HPDE6-E6E7 (cell line): ENCODE data around the gene AP1S2.
"Not testable (repeated sequence)": the region's sequence is repeated elsewhere in the genome, so short reads cannot be mapped to it uniquely, and the experiment has no call there.

Source experiments
- DNase-seq: peaks from one replicate; pipeline ENCODE4 v3.0.0; 2011; ENCODE audit warnings: missing footprints; ENCODE audit errors: extremely low spot score

Gene AP1S2

GRCh38 chrX:15855568-15856221 lies 1.1 kb upstream of the AP1S2 start:
- DNase-seq = no peak

- DNase-seq = no peak
Observed at GRCh38 chrX:15854080-15854655, 445 bp downstream of the AP1S2 start.

GRCh38 chrX:15853586-15854079 lies 980 bp downstream of the AP1S2 start:
- DNase-seq = no peak

GRCh38 chrX:15849555-15849954 lies 5.1 kb downstream of the AP1S2 start:
- no peak for DNase-seq

- DNase-seq = no peak
Observed at GRCh38 chrX:15848576-15848975, 6.0 kb downstream of the AP1S2 start.

- no peak for DNase-seq
Observed at GRCh38 chrX:15843960-15844359, 10.7 kb downstream of the AP1S2 start.

GRCh38 chrX:15841853-15842516 lies 12.6 kb downstream of the AP1S2 start:
- no peak for DNase-seq

- DNase-seq = no peak
Observed at GRCh38 chrX:15838017-15838416, 16.6 kb downstream of the AP1S2 start.

GRCh38 chrX:15834827-15835595 lies 19.6 kb downstream of the AP1S2 start:
- no peak for DNase-seq

- DNase-seq = no peak
Observed at GRCh38 chrX:15834053-15834452, 20.6 kb downstream of the AP1S2 start.

- not testable (repeated sequence) for DNase-seq
Observed at GRCh38 chrX:15831347-15831746, 23.3 kb downstream of the AP1S2 start.

- no peak for DNase-seq
Observed at GRCh38 chrX:15829217-15829616, 25.4 kb downstream of the AP1S2 start.

GRCh38 chrX:15825936-15826335 lies 28.7 kb downstream of the AP1S2 start:
- no peak for DNase-seq

GRCh38 chrX:15822922-15823321 lies 31.7 kb downstream of the AP1S2 start:
- no peak for DNase-seq

GRCh38 chrX:15820106-15821073 lies 34.2 kb downstream of the AP1S2 start:
- no peak for DNase-seq

GRCh38 chrX:15816886-15817285 lies 37.7 kb downstream of the AP1S2 start:
- DNase-seq = no peak

GRCh38 chrX:15816438-15816809 lies 38.2 kb downstream of the AP1S2 start:
- DNase-seq = no peak

- no peak for DNase-seq
Observed at GRCh38 chrX:15815779-15816437, 38.7 kb downstream of the AP1S2 start.

- DNase-seq = no peak
Observed at GRCh38 chrX:15814771-15815365, 39.7 kb downstream of the AP1S2 start.

- no peak for DNase-seq
Observed at GRCh38 chrX:15813416-15813815, 41.2 kb downstream of the AP1S2 start.
